Measurements from ENCODE around the gene DOK6. TPM values are rescaled to one million over a fixed set of nuclear protein-coding genes. Genes with fewer than 3 reads are reported as not detected.

DOK6 gene
- total RNA-seq, 1 donor from 2014 or later = not detected

- no peak overlapping the region for H3K27ac Mint-ChIP-seq
- intact Hi-C loops (cut with micrococcal nuclease) = no loop called here
- ATAC-seq (ENCODE audit: low read depth) (no peak), DNase-seq (no peak)
- no peaks in the 10 kb centered on the region for H3K4me1 Mint-ChIP-seq
- ChIA-PET CTCF (no interaction called here), POLR2A (no interaction called here)
- no peak overlapping the region for H3K4me3 Mint-ChIP-seq
- no peaks in the 10 kb centered on the region for H3K27me3 Mint-ChIP-seq
- H3K9me3 Mint-ChIP-seq = no peaks in the 10 kb centered on the region
- H3K36me3 Mint-ChIP-seq (ENCODE audit: low read depth) = no peaks in the 10 kb centered on the region
- TF ChIP-seq, protein P1, sequence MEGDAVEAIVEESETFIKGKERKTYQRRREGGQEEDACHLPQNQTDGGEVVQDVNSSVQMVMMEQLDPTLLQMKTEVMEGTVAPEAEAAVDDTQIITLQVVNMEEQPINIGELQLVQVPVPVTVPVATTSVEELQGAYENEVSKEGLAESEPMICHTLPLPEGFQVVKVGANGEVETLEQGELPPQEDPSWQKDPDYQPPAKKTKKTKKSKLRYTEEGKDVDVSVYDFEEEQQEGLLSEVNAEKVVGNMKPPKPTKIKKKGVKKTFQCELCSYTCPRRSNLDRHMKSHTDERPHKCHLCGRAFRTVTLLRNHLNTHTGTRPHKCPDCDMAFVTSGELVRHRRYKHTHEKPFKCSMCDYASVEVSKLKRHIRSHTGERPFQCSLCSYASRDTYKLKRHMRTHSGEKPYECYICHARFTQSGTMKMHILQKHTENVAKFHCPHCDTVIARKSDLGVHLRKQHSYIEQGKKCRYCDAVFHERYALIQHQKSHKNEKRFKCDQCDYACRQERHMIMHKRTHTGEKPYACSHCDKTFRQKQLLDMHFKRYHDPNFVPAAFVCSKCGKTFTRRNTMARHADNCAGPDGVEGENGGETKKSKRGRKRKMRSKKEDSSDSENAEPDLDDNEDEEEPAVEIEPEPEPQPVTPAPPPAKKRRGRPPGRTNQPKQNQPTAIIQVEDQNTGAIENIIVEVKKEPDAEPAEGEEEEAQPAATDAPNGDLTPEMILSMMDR (IDR thresholded peaks at IDR 0.05) = no peak
These were observed 215.4 kb downstream of the DOK6 start for GRCh38 chr18:69616114-69616513.

GRCh38 chr18:69617408-69617807 lies 216.7 kb downstream of the DOK6 start:
- H3K27ac Mint-ChIP-seq = no peak overlapping the region
- TF ChIP-seq, protein P1 (IDR thresholded peaks at IDR 0.05) = no peak
- H3K36me3 Mint-ChIP-seq (ENCODE audit: low read depth) = no peaks in the 10 kb centered on the region
- H3K4me3 Mint-ChIP-seq = no peak overlapping the region
- ATAC-seq (ENCODE audit: low read depth) (no peak), DNase-seq (no peak)
- no peaks in the 10 kb centered on the region for H3K9me3 Mint-ChIP-seq
- POLR2A ChIA-PET = no interaction called here
- intact Hi-C loops (cut with micrococcal nuclease) = no loop called here
- H3K4me1 Mint-ChIP-seq = no peaks in the 10 kb centered on the region
- no peaks in the 10 kb centered on the region for H3K27me3 Mint-ChIP-seq
- CTCF ChIA-PET = no interaction called here

- intact Hi-C loops (cut with micrococcal nuclease) = no loop called here
- Mint-ChIP-seq H3K36me3 (ENCODE audit: low read depth) (no peaks in the 10 kb centered on the region), H3K27me3 (no peaks in the 10 kb centered on the region), H3K27ac (no peak overlapping the region), H3K9me3 (no peaks in the 10 kb centered on the region), H3K4me3 (no peak overlapping the region), H3K4me1 (no peaks in the 10 kb centered on the region)
- TF ChIP-seq, protein P1 (IDR thresholded peaks at IDR 0.05) = no peak
- DNase-seq (no peak), ATAC-seq (ENCODE audit: low read depth) (no peak)
- ChIA-PET POLR2A (no interaction called here), CTCF (no interaction called here)
These were observed 217.2 kb downstream of the DOK6 start for GRCh38 chr18:69617888-69618287.

DNA sequence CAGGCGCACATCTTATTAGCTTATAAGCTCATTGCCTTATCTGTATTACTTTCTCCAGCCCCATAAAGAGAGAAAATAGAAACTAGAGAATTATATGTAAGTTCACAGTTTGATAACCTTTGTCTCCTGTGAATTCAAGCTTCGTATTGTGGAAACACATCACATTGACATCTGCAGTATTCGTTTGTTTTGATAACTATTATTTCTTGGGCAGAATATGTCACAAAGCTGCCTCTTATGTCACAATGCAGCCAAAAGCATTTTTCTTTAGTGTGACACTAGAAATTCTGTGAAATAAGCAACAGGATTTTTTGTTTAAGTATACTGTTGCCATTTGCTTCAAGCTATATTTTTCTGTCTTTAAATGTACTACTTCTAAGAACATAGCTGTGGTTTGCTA lies 221.5 kb downstream of the DOK6 start:
- TF ChIP-seq, protein P1 (IDR thresholded peaks at IDR 0.05) = no peak
- H3K27ac Mint-ChIP-seq = no peak overlapping the region
- intact Hi-C loops (cut with micrococcal nuclease) = no loop called here

DNA sequence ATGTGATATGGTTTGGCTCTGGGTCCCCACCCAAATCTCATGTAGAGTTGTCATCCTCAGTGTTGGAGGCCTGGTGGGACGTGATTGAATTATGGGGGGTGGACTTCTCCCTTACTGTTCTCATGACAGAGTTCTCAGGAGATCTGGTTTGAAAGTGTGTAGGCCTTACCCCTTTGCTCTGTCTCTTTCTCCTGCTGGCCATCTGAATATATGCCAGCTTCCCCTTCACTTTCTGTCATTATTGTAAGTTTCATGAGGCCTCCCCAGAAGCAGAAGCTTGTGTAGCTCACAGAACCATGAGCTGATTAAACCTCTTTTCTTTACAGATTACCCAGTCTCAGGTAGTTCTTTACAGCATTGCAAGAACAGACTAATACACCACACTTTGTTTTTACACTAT lies 222.3 kb downstream of the DOK6 start:
- H3K36me3 Mint-ChIP-seq (ENCODE audit: low read depth) = no peaks in the 10 kb centered on the region
- ChIA-PET CTCF (no interaction called here), POLR2A (no interaction called here)
- H3K9me3 Mint-ChIP-seq = no peaks in the 10 kb centered on the region
- intact Hi-C loops (cut with micrococcal nuclease) = no loop called here
- H3K27ac Mint-ChIP-seq = no peak overlapping the region
- H3K4me3 Mint-ChIP-seq = no peak overlapping the region
- no peak for ATAC-seq (ENCODE audit: low read depth)
- TF ChIP-seq, protein P1 (IDR thresholded peaks at IDR 0.05) = no peak
- no peaks in the 10 kb centered on the region for H3K27me3 Mint-ChIP-seq
- no peaks in the 10 kb centered on the region for H3K4me1 Mint-ChIP-seq
- DNase-seq = no peak

More for the DNA sequence above, 221.5 kb downstream of the DOK6 start:
- ChIA-PET CTCF (no interaction called here), POLR2A (no interaction called here)
- Mint-ChIP-seq H3K27me3 (no peaks in the 10 kb centered on the region), H3K4me3 (no peak overlapping the region), H3K36me3 (ENCODE audit: low read depth) (no peaks in the 10 kb centered on the region), H3K4me1 (no peaks in the 10 kb centered on the region), H3K9me3 (no peaks in the 10 kb centered on the region)
- DNase-seq (no peak), ATAC-seq (ENCODE audit: low read depth) (no peak)
